Activated CD4-positive, alpha-beta T cell treated with anti-CD3 and anti-CD28 coated beads, Interleukin-2, amount 50 U/mL, for 48 hours (primary cell): ENCODE data around the gene SLC7A10.
A peak's percentile ranks its signal among the peaks of the same experiment; 100 is the strongest.
"Not testable (repeated sequence)": the region's sequence is repeated elsewhere in the genome, so short reads cannot be mapped to it uniquely, and the experiment has no call there.

Experiments used
- DNase-seq, 2 experiments: peaks; one replicate each; pipeline ENCODE4 v3.0.0-alpha.2; 2020

Gene SLC7A10

DNA sequence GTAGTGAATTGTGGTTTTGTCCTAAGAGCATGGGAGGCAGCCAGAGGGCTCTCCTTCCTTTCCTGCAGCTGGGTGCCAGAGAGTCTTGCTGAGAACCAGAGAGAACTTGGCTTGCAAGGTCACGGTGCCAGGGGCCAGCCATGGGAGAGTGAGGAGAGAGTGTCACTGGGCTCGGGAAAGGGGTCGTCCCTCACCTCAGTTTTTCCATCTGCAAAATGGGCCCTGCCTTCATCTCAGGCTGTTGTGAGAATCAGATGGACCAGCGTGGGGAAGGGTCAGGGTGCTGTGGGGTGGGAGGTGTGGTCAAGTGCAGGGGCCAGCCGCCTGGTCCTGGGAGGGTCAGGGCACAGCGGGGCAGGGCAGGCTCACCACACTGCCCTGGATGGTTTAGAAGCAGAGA, 24.2 kb downstream of the SLC7A10 start:
- no peak for DNase-seq

DNA sequence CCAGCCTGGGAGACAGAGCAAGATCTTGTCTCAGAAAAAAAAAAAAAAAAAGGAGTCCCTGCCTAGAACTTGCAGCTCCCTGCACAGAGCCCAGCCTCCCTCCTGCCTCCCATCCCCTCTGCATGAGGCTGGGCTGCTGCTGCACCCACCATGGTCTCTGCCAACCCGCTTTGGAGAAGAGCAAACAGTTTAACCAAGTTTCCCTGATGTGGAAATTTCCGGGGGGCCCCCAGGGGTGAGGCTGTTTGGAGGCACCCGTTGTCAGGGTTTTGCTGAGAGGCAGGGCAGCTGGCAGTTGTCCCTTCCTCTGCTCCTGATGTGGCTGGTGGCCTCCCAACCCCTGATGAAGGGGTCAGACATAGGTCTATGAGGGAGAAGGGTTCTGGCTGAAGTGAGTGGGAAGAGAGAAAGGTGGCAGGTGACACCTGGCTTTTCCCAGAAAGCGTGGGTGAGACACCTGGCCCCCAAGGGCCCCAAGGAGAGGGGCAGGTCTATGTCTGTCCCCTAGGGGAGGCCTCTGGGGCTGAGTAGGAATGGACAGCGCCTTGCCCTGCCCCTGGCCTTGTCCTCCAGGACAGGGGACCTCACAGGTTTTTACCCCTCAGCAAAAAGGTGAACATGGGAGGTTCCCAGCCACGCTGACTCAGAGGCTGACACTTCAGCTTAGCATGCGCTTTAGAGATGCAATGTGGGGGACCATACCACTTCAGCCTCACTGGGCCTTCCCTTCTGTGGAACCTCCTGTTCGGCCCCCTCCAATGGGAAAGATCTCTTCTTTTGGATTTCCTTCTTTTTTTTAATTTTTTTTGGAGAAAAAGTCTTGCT, 26.0 kb downstream of the SLC7A10 start:
- no peak for DNase-seq

DNA sequence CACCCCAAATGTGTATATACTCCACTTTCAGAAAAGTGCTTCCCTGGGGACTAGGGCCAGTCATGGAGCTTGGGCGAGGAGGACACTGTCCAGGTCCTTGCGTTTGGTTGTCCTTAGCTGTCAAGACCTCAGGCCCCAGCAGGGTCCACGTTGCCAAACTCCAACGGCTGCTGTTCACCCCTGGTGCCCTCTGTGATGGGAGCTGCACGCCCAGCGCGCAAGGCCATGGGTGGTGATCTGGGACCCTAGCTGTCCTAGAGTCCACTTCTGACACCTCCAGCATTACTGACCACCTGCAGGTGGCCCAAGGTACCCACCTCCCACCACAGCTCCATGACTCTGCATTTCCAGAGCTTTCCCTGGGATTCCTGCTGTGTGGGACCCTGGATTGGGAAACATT, 27.5 kb downstream of the SLC7A10 start:
- no peak for DNase-seq

DNA sequence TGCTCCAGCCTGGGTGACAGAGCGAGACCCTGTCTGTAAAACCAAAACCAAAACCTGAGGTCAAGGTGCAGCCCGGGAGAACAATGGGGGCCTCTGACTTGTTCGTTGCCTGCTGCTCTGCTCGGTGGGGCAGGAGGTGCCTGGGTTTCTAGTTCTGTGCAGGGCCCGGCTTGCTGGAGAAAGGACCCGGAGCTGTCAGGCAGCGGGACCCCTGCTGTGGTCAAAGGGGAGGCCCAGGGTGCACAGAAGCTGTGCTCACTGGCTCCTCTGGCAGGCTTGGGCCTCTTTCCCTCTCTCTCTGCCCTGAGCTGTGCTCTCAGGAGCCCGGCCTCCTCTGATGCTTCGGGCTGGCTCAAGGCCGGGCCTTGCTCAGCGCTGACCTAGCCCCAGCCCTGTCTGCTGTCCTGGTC, 28.1 kb downstream of the SLC7A10 start:
- DNase-seq = no peak

DNA sequence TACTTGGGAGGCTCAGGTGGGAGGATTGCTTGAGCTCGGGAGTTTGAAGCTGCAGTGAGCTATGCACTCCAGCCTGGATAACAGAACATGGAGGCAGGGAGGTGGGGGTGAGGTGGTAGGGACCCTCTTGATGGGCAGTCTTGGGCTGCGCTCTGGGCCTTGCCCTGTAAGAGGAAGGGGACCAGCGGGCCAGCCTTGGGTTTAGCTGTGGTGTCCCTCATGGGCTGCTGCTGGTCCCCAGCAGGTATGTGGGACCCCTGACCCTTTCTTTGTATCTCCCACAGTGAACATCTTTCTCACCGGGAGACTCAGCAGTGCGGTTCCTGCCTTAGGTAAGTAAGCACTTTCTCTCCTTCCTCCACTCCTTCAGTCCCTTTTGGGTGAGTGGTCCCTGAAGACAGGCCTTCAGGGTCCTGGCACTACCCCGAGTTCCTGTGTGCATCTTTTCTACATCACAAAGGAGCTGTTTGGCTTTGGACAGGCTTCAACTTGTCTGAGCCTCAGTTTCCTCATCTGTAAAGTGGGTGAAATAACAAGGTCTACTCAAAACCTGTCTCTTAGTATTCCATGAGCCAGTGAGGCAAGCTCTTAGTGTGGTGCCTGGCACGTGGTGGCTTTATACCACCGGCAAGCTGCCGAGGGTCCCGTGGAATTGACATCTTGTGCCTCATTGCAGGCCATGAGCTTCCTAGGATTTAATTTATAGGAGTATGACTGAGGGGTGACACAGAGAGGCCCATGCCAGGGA, 29.0 kb downstream of the SLC7A10 start:
- DNase-seq = no peak

DNA sequence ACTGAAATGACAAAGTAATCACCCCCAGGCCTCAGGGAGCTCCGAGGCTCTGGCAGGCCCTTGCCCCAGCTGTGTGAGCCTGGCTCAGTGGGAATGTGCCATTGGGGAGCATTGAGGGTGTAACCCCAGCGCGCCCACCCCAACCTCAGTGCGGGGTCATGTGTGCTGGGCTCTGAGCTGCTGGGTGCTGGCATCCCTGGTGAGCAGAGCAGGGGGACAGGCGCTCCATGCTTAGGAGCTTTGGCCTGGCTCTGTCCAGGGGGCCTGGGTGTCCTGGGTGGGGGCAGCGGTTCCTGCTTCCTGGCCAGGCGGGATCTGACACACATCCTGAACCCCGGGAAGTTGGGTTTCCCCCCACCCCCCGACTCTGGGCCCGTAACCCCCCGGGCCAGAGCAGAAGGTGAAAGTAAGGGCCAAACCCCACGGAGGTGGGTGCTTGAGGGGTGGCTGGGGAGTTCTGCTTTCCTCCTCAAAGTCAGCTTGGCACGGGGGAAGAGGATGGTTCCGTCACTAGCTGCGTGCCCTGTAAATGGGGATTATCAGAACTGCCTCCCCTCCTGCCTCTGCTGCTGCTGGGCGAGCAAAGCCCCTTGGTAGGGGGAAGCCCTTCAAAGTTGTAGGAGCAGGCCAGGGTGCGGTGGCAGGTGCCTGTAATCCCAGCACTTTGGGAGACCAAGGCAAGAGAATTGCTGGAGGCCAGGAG, 29.9 kb downstream of the SLC7A10 start:
- no peak for DNase-seq

DNA sequence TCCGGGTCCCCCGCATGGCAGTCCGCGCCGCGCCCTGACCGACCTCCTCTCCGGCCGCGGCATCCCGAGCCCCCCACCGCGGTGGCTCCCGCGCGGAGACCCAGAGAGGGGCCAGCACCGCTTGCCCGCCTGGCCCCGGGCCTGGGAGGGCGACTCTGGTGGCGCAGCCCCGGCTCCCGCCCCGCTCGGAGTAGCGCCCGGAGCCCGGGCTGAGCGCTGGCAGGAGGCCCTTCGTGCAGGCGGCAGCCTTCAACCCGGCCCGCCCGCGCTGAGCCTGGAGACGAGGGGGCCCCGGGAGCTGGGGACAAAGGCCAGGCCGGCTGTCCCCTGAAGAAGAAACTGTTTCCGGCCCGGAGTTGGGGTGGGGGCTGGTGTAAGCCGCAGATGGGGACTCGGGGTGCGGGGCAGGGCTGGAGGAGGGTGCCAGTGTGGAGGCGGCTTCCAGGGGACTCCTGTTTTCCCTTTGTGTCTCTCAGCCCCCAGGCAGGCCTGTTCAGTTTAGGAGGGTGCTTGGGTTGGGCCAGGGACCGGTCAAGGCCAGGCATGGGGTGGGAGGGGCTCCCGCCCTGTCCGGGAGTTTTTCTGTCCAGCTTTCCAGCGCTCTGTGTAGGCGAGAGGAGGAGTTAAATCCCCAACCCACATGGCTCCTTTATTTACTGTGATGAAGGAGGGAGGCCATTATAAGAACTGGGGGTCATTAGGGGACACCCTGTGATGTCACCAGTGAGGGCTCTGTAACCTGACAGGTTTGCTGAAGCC, 30.6 kb downstream of the SLC7A10 start:
- DNase-seq = no peak

DNA sequence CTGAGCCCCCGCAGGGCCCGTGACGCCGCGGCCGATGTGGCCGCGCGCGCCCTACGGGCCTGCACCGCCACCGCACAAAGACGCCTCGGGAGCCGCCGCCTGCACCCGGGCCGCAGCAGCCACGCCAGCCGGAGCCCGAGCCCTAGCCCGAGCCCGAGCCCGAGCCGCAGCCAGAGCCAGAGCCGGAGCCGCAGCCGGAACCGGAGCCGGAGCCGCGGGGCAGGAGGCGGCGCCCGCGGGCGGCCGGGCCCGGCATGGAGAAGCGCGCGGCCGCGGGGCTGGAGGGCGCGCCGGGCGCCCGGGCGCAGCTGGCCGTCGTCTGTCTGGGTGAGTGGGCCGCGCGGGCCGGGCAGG, 31.1 kb downstream of the SLC7A10 start:
- no peak for DNase-seq

DNA sequence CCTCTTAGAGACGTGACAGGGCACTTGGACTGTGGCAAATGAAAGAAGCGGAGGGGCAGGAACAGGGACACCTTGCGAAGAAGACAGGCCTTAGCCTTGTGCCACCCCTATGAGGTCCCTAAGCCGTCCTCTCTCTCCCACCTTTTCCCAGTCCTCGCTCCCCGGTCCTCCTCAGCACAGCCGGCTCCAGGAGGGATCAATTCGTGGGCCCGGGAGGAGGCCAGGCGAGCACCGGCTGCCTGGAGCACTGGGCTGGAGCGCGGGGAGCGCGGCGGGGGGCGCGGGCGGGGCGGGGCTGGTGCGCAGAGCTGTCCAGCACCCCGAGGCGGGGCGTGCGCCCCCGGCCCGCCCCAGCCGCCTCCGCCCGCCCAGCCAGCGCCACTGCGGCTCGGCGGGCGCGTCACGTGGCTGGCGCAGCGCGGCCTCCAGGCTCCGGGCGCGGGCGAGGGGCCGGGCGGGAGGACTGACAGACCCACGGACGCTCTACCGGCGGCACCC, 31.7 kb downstream of the SLC7A10 start, which contains the start of gene LRP3:
TSS of gene LRP3 (plus strand) at position 466 of the 498 bp plus-strand sequence. CDS start 456 bp downstream, outside the sequence.
- DNase-seq = no peak

DNA sequence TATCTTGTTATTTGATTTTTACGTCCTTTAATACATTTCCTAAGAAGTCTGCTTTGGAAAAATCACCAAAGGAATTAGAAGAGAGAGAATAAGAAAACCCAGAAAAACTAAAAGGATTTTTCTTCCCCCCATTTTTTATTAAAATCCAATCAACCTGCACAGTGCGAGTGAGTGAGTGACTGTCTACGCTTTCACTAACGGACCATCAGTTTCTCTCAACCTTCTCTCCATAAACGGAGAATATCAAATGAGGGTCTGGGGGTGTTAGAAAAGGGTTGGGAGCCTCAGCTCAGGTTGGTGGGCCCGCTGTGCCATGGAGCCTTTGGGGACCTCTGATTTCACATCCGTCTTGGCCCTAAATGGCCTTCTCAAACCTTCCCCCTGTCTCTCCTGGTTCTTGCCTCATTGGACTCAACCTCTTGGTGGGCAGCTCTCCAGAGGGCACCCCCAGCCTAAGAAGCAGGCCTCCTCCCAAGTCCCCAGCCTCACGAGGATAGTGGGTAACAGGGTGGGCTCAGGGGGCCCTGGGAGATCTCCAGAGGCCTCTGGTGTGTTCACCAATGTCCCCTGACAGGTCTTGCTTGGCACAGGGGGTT, 32.3 kb downstream of the SLC7A10 start:
- DNase-seq = no peak

DNA sequence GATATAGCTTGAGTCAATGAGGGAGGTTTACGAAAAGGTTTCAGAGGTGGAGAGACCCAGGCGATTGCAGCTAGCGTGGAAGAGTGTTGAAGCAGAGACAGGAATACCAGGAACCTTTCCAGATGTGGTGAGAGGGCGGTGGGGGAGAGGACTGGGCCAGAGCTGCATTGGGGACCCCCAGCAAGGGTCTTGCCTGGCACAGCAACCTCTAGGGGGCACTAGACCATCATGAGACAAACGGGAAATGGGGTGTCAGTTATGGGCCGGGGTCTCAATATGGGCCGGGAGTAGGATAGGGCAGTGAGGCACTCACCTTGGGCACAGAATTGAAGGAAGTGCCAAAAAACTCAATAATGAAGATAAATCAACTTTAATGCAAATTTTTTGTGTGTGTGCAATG, 33.6 kb downstream of the SLC7A10 start:
- no peak for DNase-seq

DNA sequence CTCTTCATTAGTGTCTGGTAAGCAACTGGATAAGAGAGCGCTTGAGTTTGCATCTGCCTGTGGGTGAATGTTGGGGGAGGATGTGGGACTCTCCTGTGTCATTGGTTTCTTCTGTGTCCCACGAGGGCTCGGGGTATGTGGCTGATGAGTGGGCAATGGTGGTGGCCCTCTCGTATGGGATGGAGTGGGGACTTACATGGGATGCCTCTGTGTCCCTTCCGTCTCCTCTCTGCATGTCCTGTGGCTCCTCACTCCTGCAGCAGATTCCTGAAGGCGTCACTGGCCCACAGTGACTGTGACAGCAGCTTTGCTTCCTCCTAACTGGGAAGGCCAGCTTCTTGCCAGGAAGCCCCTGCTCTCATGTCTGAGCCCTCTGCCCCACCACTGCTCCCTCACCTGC, 34.1 kb downstream of the SLC7A10 start:
- DNase-seq = no peak

DNA sequence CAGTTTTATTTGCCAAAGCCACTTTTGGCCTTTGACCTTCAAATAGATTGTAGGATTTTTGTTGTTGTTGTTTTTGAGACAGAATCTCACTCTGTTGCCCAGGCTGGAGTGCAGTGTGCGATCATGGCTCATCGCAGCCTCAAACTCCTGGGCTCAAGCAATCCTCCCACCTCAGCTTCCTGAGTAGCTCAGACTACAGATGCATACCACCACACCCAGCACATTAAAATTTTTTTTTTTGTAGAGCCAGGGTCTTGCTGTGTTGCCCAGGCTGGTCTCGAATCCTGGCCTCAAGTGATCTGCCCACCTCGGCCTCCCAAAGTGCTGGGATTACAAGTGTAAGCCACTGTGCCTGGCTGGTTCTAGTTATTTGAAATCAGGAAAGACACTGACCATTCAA, 34.6 kb downstream of the SLC7A10 start:
- DNase-seq = not testable (repeated sequence)

DNA sequence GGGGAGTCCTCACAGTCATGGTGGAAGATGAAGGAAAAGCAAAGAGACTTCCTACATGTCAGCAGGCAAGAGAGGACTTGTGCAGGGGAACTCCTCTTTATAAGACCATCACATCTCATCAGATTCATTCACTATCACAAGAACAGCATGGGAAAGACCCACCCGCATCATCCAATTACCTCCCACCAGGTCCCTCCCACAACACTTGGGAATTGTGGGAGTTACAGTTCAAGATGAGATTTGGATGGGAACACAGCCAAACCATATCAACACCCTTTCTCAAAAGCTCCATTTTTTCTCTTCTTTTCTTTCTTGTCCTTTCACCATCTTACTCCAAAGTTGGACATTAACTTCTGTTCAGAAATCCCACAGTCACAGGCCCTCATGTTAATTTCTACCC, 36.2 kb downstream of the SLC7A10 start:
- no peak for DNase-seq

DNA sequence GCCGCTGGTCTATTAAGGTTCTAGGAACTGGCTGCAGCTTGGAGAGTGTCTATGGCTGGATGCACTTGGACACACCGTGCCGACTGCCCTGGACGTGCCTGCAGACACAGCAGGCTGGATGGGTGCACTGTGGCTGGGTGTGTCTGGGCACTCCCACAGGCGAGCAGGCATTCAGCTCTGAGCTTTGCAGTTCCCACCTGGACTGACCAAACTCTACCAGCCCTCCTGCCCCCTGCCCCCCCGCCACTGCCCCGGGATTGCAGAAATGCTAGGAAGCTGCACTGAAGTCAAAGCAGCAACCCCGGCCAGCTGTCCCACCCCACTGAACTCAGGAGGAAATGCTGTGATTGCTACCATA, 38.5 kb downstream of the SLC7A10 start:
- no peak for DNase-seq

DNA sequence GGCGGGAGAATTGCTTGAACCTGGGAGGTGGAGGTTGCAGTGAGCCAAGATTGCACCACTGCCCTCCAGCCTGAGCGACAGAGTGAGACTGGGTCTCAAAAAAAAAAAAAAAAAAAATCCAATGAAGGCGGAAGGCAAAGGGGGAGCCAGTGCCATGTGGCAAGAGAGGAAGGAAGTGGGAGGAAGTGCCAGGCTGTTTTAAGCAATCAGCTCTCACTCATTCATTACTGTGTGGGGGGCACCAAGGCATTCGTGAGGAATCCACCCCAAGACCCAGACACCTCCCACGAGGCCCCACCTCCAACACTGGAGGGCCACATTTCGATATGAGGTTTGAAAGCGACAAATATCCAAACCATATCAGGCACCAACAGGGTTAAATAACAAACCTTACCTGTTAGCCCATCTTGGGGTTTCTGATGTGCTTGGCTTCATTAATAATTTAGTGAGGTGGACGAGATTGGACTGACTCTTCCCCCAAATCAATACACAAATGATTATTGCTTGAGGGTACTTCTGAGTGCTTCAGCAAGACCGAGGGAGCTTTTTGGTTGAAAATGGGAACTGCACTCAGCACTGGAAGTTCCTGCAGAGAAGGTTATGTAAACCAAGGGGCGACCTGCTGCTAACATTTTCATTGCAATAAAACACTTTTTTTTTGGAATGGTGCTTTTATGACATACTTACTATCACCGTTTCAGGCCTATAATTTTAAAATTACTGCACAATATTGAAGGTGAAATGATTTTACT, 39.0 kb downstream of the SLC7A10 start:
- no peak for DNase-seq

DNA sequence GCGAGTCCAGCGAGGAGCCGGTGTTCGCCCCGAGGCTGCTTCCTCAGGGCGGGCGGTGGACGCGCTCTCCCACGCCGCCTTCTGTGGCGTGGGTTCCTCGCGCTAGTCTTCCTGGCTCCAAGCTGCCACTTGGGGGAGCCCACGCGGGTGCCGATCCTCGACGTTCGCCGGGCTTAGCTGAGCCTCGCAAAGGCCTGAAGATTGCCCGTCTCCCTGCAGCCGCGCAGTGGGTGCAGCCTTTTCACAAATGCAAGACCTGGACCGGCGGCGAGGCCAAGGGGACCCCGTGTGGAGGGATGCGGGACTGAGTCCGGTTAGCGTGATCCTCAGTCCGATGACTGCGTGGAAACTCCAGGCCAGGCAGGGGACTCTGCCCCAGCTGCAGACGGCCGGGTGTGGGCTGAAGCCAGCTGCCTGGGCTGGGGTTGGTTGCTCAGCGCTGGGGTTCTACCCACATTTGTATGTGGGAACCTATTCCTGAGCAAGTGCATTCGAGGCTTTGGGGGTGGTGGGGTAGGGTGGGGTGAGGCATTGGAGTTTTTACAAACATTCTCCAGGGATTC, 48.2 kb downstream of the SLC7A10 start:
- DNase-seq = no peak

DNA sequence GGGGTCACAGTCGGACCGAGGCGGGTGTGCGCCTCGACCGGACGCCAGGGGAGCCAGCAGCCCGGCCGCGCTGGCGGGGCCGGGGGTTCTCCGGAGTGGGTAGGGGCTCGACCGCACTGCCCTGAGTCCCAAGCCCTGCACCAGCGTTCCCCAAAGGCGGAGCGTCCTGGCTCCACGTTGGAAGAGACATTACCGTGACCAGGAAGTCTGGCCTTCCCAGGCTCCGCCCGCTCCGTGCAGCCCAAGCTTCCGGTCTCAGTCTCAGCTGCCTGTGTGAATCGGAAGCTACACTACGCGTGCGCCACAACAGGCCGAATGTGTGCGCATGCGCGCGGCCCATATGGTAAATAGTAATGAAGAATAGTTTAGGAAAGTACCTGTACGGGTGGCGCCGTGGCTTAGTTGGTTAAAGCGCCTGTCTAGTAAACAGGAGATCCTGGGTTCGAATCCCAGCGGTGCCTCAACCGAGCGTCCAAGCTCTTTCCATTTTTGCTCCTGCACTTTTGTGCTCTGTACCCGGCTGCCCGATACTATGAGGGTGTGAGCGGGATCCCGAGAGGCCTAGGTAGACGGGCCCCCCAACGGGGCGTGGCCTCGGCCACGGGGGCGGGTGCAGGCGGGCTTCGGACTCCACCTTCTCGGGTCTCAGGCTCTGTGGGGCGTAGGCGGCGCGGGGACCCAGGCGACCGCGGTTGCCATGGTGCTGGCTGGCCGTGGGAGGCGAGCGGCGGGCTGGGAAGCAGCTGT, 48.8 kb downstream of the SLC7A10 start:
- DNase-seq = peak; percentile 97 to 98

DNA sequence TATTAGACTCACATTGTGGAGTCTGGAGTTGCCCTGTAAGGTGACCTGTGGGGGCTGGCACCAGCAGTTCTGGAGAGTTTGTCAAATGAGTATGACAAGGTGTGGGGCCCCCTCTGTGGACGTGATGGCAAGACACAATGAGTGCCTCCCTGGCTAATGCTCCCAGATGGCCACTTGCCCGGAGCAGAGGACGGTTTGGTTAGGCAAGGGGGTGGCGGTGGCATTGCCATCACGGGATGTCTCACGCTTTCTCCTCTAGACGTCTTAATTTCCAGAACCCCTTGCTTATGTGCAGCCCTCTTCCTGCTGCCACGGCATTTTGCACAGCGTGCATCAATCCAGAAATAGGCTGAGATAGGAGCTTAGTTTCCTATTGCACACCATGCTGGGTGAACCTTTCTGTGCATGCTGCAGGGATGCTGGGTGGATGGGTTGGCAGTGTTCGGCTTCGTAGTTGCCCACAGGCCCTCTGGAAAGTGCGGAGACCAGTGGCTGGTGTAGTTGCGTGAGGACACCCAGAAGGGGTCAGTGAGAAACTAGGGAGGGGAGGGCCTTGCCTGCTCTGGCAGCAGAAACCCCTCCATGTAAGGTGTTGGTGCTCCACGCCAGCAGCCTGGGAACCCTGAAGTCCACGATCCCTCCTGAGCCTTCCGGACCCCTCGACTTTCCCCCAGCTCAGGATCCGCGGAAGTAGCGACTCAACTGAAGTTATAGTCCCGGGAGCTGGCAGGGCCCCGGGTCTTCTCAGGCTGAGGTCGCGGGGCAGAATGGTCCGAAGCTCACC, 49.6 kb downstream of the SLC7A10 start:
- peak in 1 of 2 experiments; percentile 38 for DNase-seq
